COLO668 (cell line): ENCODE measurements around the gene FBRSL1.
"Not testable (repeated sequence)": the region's sequence is repeated elsewhere in the genome, so short reads cannot be mapped to it uniquely, and the experiment has no call there.

Experiments used
- DNase-seq: peaks from one replicate; lab custom pipeline; 2025; ENCODE audit not compliant: unreplicated experiment; lab: John Stamatoyannopoulos, UW

Gene FBRSL1

DNA sequence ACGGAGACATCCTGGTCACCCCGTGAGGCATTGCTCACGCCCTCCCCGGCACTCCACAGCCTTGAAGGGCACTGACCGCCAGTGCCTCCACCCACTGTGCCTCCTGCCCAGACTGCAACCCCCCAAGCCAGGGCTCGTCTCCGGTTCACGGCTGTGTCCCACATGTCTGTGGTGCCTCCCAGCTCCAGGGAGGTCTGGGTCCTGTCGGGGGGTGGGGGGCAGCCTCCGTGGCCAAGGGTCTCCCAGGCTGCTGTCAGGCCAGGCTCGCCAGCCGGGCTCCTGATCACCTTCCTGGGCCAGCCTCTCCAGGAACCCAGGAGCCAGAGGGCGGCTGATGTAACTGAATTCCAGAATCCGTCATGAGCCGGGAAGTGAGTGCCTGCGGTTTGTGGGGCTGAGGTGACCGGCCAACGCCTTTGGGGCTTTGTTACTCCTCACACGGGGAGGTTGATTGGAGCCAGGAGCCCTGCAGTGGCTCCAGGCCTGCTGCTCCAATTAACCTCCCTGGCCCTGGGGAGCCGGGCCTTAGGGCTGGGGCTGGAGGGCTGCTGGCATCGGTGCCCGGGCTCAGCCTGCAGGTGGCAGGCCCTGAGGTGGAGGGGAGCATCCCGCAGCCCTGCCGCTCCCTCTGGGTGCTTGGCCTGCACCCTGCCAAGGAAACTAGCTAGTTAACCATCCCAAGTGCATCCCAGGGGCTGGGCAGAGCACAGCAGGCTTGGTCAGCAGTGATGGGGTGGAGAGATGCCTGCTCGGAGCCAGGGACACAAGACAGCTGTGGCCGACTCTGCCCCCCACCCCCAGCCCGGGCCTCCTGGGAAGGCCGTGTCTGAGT is 36.4 kb upstream of the FBRSL1 start:
- DNase-seq, result no peak

DNA sequence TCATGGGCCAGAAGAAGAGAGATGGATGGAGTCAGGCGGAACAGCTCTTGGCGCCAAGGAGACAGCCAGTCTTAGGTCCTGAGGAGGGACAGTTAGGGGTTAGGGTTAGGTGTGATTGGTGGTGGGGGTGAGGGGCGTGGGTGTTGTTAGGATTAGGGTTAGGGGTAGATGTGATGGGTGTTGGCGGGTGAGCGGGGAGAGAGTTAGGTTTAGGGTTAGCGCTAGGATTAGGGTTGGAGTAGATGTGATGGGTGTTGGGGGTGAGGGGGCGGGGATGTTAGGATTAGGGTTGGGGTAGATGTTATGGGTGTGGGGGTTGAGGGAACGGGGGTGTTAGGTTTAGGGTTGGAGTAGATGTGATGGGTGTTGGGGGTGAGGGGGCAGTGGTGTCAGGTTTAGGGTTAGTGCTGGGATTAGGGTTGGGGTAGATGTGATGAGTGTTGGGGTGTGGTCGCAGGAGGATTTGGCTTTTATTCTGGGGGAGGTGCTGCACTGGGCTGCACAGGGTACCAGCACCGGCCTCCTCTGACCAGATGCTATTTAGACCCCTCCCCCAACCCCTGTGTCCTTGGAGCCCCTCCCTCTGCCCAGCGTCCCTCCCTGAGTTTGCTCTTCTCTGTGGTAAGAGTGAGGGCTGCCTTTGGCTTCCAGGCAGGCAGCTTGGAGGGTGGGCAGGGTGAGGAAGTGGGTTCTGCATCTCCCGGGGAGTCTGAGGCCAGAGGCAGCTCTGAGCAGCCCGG is 35.6 kb upstream of the FBRSL1 start:
- no peak for DNase-seq

DNA sequence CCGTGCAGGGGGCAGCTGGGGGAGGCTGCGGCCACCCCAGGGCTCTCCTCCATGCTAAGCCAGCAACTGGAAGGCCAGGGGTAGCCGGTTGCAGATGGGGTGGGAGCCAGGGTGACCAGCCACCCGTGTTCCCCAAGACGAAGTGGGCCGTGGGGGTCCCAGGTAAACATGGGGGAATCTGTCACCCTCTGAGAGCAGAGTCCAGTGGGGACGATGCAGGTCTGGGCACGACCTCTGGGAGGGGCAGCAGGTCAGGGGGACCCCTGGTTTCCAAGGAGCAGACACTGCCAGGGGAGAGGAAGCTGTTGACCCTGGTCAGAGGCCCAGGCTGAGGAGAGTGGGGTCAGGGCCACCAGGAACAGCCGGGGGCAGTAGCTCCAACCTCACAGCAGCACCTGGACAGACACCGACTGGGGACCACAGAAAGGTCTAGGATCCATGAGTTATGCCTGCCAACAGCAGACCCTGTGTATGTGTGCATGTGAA is 35.0 kb upstream of the FBRSL1 start:
- no peak for DNase-seq

DNA sequence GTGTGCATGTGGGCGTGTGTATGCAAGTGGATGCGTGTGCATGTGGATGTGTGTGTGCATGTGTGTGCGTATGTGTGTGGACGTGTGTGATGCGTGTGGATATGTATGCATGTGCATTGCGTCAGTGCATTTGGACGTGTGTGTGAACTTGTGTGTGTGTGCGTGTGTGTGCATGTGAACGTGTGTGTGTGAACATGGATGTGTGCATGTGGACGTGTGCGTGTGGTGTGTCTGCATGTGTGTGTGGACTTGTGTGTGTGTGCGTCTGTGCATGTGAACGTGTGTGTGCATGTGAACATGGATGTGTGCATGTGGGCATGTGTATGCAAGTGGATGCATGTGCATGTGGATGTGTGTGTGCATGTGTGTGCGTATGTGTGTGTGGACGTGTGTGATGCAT is 34.4 kb upstream of the FBRSL1 start:
- no peak for DNase-seq

DNA sequence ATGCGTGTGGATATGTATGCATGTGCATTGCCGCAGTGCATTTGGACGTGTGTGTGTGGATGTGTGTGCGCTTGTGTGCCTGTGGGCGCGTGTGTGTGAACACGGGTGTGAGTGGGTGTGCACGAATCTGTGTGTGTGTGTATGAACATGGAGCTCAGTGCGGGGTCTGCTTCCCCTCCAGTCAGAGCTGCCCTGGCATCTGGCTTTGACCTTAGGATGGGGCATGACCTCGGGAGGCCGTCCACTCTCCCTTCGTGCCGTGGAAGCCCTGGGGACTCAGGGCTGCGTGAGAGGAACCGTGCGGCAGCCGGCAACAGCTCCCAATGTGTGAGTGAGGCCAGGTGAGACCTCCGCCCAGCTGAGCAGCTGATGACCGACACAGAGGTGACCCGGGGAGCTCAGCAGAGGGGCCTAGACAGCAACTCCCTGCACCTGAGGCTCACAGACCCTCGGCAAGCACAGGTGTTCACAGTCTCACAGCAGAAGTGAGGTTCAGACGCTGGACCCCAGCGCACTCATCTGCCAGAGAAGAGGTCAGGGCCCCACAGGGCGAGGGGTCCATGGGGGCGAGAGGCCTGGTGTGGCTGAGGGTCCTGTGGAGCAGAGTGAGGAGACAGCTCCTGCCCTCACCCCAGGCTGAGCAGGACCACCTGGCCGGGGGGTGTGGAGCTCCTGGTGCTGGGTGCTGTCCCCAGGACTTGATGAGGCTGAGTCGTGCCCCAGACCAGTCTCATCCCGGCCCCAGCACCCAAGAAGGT is 33.6 kb upstream of the FBRSL1 start:
- no peak for DNase-seq

DNA sequence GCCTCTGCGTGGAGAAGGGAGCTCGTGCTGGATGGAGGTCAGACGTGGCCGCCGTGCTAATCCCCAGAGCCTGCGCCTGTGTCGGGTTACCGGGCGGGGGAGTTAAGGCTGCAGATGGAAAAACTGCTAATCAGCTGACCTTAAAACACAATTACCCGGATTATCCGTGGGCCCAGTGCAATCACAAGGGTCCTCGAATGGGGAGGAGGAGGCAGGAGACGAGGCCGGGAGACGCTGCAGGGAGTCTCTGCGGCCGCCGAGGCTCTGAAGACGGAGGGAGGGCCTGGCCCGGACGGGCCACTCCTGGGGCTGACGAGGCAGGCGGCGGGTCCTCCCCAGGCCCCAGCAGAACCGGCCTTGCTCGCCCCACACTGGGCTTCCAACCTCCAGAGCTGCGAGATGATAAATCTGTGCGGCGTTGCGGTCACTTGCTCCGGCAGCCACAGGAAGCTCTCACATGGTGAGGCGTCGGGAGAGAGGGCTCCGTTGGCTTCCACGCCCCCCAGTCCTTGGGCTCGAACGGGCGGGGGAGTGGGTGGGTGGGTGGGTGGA is 32.9 kb upstream of the FBRSL1 start:
- DNase-seq, result no peak

DNA sequence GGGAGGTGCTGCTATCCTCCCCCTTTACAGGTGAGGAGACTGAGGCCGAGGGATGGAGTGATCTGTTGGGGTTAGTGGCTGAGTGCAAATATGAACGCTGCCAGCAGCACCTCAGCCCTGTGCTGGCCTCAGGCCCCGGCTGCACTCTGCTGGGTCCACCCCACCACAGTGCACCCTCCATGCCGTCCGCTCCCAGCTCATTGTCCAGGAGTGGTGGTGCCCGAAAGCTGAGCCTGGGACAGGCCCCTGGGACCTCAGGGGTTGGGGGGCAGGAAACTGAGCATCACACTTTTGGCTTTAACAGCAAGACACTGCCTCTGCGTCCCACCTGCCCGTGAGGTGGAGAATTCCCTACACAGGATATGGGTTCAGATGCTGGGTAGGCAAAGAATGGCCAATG is 31.5 kb upstream of the FBRSL1 start:
- no peak for DNase-seq

DNA sequence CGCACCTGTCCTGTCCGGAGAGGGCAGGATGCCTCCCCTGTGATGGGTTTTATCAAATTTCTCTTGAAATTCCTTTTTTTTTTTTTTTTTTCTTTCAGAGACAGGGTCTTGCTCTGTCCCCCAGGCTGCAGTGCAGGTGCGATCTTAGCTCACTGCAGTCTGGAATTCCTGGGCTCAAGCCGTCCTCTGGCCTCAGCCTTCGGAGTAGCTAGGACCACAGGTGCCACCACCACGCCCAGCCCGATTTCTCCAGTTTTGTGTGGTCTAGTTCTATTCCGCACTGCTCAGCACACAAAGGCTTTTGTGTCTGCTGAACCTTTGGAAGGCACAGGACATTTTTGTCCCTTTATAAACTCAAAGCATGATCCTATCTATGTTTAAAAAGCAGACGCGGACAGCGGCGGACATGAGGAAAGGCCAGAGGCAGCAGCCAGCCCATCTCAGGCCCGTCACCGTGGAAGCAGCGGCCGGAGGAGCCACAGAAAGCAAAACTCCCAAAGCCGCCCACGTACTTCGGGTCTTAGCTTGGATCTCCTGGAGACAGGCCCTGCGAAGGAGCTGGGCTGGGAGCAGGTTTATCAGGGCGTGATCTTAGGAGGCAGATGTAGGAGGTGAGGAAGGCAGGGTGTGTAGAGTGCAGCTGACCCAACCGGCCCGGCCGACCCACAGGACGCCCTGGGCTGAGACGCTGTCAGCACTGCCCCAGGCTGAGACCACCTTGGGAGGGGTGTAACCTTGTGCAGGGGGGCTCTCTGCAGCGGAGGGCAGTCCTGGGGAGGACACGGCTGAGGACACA is 30.9 kb upstream of the FBRSL1 start:
- DNase-seq, result no peak

DNA sequence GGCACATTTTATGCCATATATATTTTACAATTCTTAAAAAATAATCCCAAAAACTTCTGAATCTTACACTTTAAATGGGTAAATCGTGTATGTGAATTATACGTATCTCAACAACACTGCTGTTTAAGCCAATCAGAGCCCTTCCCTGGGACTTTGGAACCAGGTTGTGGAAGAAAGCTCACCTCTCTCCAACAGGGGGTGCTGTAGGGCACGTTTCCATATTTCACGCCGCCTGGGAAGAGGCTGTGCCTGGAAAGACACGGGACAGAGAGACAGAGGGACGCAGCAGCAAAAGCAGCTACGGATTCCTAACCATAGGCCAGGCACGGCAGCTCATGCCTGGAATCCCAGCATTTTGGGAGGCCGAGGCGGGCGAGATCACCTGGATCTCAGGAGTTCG is 29.4 kb upstream of the FBRSL1 start:
- DNase-seq, result no peak

DNA sequence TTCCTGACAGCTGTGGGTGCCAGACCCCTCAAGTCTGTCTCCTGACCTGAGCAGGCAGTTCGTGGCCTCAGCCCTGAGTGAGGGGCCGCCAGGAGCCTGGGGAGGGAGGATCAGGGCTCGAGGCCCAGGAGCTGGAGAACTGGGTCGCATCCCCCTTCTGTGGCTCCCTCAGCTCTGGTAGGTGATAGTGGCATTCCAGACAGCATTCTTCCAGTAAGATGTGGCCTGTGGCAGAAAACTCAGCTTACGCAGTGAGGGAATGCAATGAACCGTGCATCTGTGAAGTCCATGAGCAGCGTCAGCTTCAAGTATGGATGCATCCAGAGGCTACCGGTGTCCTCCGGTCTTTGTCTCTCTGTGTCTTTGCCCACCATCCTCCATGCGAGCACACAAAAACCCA is 28.4 kb upstream of the FBRSL1 start:
- no peak for DNase-seq

DNA sequence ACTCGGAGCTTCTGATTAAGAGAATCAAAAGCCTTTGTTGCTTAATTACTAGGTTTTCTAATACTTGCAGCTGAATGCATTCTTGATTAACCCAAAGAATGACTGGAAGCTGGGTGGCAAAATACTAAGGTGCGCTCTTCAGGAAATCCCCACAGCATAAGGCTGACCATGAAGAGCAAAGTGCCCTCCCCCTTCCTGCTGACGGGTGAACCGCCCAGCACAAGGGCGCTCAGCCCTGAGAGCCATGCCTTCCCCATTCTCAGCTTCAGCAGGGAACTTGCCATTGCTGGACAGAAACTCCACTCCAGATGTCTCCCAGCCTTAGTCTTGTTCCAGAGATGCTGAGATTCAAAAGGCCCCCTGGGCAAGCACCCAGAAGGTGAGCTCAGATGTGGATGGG is 27.2 kb upstream of the FBRSL1 start:
- DNase-seq, result no peak

DNA sequence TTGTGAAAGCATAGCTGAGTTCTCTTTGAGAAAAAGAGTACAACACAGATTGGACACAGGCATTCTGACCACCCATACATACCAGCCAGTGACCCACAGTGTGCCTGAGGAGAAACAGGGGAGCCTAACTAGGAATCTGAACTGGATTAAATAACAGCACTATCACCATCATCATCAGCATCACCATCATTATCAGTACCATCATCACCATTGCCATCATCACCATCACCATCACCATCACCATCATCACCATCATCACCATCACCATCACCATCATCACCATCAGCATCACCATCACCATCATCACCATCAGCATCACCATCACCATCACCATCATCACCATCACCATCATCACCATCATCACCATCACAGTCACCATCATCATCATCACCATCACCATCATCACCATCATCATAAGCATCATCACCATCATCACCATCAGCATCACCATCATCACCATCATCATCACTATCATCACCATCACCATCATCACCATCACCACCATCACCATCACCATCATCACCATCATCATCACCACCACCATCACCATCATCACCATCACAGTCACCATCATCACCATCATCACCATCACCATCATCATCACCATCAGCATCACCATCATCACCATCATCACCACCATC is 26.5 kb upstream of the FBRSL1 start:
- not testable (repeated sequence) for DNase-seq

DNA sequence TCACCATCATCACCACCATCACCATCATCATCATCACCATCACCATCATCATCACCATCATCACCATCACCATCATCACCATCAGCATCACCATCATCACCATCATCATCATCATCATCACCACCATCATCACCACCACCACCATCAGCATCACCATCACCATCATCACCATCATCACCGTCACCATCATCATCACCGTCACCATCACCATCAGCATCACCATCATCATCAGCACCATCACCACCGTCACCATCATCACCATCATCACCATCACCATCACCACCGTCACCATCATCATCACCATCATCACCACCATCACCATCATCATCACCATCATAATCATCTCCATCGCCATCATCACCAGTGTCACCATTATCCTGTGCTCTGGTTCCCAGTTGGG is 25.6 kb upstream of the FBRSL1 start:
- DNase-seq, result not testable (repeated sequence)

DNA sequence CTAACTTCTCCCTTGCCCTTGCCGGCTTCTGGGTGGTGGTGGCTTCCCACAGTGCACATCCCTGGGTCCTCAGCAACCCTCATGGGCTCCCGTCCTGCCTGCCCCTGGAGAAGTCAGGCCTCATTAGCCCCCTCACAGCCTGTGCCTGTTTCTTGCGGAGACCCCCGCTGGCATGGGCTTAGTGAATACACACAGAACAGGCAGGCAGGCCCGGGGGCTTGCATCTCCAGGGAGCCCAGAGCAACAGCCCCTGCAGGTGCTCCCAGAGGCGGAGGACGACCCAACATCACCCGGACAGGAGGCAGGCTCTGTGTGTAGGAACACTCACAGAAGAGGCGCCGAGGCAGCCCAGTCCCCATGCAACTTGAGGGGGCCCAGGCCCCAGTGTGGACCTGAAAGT is 25.1 kb upstream of the FBRSL1 start:
- no peak for DNase-seq

DNA sequence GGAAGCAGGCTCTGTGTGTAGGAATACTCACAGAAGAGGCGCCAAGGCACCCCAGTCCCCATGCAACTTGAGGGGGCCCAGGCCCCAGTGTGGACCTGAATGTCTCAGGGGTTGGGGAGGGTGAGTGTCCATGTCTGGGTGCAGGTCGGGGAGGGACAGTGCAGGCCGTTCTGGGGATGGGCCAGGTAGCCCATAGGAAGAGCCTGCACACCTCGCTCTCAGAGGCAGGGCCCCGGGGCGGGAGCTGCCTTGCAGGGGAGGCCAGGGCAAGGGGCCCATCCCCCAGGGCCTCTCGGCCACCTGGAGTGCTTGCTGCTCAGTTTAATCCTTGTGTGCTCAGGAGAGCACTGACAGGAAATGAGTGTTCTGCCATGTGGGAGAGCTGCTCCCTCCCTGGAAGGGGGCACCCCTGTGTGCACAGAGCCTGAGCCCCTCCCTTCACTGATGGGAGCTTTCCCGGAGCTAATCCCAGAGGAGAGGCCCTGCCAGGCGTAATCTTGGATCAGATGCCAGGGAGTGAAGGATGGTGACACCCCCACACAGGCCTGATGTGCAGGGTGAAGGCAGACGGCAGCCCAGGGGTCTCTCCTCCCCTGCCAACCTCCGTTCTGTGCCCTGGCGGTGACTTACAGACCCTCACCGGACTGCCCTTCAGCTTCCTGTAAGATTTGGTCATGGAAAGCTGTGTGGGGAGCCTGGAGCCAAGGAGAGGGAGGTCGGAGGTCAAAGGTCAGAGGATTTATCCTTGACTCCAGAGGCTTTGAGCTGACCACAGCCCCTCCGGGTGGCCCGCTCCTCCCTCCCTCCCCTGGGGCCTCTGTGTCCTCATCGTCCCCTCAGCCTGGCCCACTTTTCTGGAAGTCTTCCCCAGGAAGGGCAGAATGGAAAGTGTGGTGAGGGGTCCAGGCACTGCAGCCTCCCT is 24.4 kb upstream of the FBRSL1 start:
- peak; percentile 3 for DNase-seq

DNA sequence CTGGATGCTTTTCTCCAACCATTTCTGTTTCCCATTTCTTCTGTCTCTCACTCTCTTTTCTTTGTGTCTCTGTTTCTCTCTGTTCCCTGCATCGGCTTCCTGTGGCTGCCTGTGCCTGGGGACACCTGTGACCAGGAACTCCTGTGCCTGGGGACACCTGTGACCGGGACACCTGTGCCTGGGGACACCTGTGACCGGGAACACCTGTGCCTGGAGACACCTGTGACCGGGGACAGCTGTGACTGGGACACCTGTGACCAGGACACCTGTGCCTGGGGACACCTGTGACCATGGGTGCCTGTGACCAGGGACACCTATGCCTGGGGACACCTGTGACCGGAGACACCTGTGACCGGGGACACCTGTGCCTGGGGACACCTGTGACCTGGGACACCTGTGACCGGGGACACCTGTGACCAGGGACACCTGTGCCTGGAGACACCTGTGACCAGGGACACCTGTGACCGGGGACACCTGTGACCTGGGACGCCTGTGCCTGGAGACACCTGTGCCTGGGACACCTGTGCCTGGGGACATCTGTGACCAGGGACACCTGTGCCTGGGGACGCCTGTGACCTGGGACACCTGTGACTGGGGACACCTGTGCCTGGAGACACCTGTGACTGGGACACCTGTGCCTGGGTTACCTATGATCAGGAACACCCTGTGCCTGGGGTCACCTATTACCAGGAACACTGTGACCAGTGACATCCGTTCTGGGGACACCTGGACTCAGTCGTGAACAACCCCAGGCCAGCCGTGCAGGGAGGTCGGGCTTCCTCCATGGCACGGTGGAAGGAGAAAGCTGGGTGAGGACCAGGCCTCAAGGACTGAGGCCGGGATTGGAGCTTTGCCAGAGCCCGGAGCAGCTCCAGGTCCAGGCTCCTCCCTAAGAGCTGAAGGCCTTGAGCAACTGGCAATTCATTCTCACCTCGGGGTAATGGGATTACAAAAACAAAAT is 23.4 kb upstream of the FBRSL1 start:
- peak; percentile 5 for DNase-seq

DNA sequence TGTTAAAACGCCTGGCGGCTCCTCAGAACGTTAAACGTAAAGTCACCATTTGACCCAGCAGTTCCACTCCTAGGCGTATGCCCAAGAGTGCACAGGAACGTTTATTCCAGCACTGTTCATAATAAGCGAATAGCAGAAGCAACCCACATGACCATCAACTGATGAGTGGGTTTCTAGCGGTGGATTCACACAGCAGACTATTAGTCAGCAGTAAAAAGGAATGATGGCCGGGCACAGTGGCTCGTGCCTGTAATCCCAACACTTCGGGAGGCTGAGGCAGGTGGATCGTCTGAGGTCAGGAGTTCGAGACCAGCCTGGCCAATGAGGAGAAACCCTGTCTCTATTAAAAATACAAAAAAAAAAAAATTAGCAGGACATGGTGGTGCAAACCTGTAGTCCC is 22.4 kb upstream of the FBRSL1 start:
- DNase-seq, result no peak

DNA sequence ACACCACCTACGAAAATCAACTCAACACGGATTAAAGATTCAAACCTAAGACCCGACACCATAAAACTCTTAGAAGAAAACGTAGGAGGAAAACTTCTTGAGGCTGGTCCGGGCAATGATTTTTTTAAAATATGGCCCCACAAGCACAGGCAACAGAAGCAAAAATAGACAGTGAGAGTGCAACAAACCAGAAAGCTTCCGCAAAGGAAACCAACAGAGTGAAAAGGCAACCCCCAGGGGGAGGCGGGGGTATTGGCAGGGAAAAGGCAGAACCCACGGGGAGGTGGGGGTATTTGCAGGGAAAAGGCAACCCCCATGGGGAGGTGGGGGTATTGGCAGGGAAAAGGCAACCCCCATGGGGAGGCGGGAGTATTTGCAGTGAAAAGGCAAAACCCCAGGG is 20.5 kb upstream of the FBRSL1 start:
- no peak for DNase-seq
